Suprapubic skin (tissue), 4 donors: ENCODE results near the gene CHST1. TPM values are rescaled to one million over a fixed set of nuclear protein-coding genes. Genes with fewer than 3 reads are reported as not detected.

ENCODE experiments used
- DNase-seq, 2 donors: peaks; one replicate each; pipeline ENCODE4 v3.0.0-alpha.2; 2019; ENCODE audit warnings: low spot score in 2 of 2
- H3K27ac ChIP-seq: fragments of 200-600 bp; sonication (generic); one replicate; pipeline ENCODE4 v1.5.1; 2019
- H3K27me3 ChIP-seq: fragments of 200-600 bp; sonication (generic); one replicate; pipeline ENCODE4 v1.5.1; 2019
- H3K36me3 ChIP-seq: fragments of 200-600 bp; sonication (generic); one replicate; pipeline ENCODE4 v1.5.1; 2019
- H3K4me1 ChIP-seq: fragments of 200-600 bp; sonication (generic); one replicate; pipeline ENCODE4 v1.5.1; 2019
- H3K4me3 ChIP-seq: fragments of 200-600 bp; sonication (generic); one replicate; pipeline ENCODE4 v1.5.1; 2019; ENCODE audit warnings: mild to moderate bottlenecking
- H3K9me3 ChIP-seq: fragments of 200-600 bp; sonication (generic); one replicate; pipeline ENCODE4 v1.5.1; 2019
- EP300 ChIP-seq: sonication (generic); formaldehyde crosslinking; IDR thresholded peaks from one replicate; pipeline ENCODE4 v1.6.1; 2017; ENCODE audit warnings: antibody characterized with exemption
- POLR2A ChIP-seq, 2 donors: fragments of 450-650 bp; IDR thresholded peaks; one replicate each; pipeline ENCODE4 v1.6.1; 2017; ENCODE audit warnings: antibody characterized with exemption in 2 of 2, mild to moderate bottlenecking in 2 of 2, moderate library complexity in 2 of 2
- POLR2AphosphoS5 ChIP-seq, 3 donors: sonication (generic); formaldehyde crosslinking; IDR thresholded peaks; one replicate each; pipeline ENCODE4 v1.6.1; 2017; ENCODE audit warnings: antibody characterized with exemption in 3 of 3
- WGBS: methylation state at CpG from one replicate; pipeline ENCODE4 v1.1.5; 2018; 5-methylcytosine and 5-hydroxymethylcytosine counted together
- total RNA-seq, 4 donors: library from RNA; depleted of rRNA; stranded (reverse); fragments of >200 nt; gene quantifications; one replicate each; pipeline ENCODE4 v1.1.0, GENCODE V29; 2016
- TF ChIP-seq, protein P1 (sequence below), 2 donors: fragments of 200-600 bp in 1 of 2; fragments of 450-650 bp in 1 of 2; sonication (generic) in 1 of 2; IDR thresholded peaks; one replicate each; pipeline ENCODE4 v1.5.1; 2016 to 2019; ENCODE audit warnings: antibody characterized with exemption in 2 of 2, mild to moderate bottlenecking in 1 of 2, moderate library complexity in 1 of 2

The CHST1 gene
- total RNA-seq, 4 donors from 2014 or later: 0.38 to 1.1 (median 0.94) TPM; not detected in 1

DNA sequence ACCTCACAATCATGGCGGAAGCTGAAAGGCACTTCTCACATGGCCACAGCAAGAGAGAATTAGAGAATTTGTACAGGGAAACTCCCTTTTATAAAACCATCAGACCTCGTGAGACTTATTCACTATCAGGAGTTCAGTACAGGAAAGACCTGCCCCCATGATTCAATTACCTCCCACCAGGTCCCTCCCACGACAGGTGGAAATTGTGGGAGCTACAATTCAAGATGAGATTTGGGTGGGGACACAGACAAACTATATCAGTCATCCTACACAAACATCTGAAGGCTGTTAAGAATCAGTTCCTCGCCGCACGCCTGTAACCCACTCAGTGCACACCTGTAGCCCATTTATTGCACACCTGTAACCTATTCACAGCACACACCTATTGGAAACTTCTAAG lies 39.8 kb downstream of the CHST1 start:
- Histone ChIP-seq H3K27ac (no peak overlapping the region), H3K4me1 (no peaks in the 10 kb centered on the region), H3K4me3 (no peak overlapping the region), H3K36me3 (no peaks in the 10 kb centered on the region), H3K27me3 (peaks cover 33% of the 10 kb centered on the region), H3K9me3 (no peaks in the 10 kb centered on the region)
- WGBS: 77% methylated on average over 6 of the region's 6 CpGs
- TF ChIP-seq POLR2A (IDR thresholded peaks at IDR 0.05) (no peak), EP300 (no peak), POLR2AphosphoS5 (IDR thresholded peaks at IDR 0.05) (no peak)
- TF ChIP-seq, protein P1, sequence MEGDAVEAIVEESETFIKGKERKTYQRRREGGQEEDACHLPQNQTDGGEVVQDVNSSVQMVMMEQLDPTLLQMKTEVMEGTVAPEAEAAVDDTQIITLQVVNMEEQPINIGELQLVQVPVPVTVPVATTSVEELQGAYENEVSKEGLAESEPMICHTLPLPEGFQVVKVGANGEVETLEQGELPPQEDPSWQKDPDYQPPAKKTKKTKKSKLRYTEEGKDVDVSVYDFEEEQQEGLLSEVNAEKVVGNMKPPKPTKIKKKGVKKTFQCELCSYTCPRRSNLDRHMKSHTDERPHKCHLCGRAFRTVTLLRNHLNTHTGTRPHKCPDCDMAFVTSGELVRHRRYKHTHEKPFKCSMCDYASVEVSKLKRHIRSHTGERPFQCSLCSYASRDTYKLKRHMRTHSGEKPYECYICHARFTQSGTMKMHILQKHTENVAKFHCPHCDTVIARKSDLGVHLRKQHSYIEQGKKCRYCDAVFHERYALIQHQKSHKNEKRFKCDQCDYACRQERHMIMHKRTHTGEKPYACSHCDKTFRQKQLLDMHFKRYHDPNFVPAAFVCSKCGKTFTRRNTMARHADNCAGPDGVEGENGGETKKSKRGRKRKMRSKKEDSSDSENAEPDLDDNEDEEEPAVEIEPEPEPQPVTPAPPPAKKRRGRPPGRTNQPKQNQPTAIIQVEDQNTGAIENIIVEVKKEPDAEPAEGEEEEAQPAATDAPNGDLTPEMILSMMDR (IDR thresholded peaks at IDR 0.05): no peak
- DNase-seq: no peak

DNA sequence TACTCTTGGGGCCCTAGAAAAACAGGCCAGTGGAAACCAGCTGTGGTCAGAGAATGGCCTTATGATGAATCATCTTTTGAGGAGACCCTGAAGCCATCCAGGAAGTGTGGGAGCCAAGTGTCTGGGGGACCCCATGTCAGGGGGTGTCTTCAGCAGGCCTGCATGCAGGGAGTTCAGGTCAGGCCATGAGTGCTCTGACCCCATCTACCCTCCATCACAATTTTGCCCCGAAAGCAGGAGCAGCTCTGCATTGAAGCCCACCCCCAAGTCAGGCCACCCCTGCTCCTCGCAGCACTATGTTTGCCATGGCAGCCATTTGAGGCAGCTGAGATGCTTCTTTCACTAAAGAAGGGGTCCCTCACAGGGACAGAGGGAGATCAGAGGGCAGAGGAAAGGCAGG lies 41.3 kb downstream of the CHST1 start:
- Histone ChIP-seq H3K4me3 (no peak overlapping the region), H3K9me3 (peaks cover 5% of the 10 kb centered on the region), H3K27ac (no peak overlapping the region), H3K27me3 (peaks cover 33% of the 10 kb centered on the region), H3K4me1 (no peaks in the 10 kb centered on the region), H3K36me3 (no peaks in the 10 kb centered on the region)
- TF ChIP-seq EP300 (no peak), POLR2A (IDR thresholded peaks at IDR 0.05) (no peak), POLR2AphosphoS5 (IDR thresholded peaks at IDR 0.05) (no peak)
- TF ChIP-seq, protein P1 (IDR thresholded peaks at IDR 0.05): no peak
- DNase-seq: no peak
- WGBS: 80% methylated on average over 2 of the region's 2 CpGs

DNA sequence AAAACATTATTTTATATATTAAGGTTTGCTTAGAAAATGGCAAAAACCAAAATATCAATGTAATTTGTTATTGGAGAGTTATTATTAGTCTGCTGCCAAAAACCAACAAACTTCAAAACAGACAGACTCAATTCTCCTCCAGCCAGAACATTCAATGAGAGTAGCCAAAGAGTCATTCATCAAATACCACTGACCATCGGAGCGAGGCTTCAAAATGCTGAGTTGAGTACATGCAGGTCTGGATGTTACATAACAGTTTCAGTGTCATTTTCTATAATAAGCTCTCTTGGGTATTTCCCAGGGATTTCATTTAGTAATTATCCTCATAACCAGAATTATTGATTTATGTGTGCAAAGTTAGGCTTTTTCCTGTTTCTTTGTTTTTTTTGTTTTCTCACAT lies 42.6 kb downstream of the CHST1 start:
- Histone ChIP-seq H3K9me3 (peaks cover 5% of the 10 kb centered on the region), H3K4me1 (no peaks in the 10 kb centered on the region), H3K27me3 (peaks cover 27% of the 10 kb centered on the region), H3K36me3 (no peaks in the 10 kb centered on the region), H3K4me3 (no peak overlapping the region), H3K27ac (no peak overlapping the region)
- WGBS: 68% methylated on average over 2 of the region's 2 CpGs
- TF ChIP-seq POLR2AphosphoS5 (IDR thresholded peaks at IDR 0.05): no peak
- DNase-seq: no peak

DNA sequence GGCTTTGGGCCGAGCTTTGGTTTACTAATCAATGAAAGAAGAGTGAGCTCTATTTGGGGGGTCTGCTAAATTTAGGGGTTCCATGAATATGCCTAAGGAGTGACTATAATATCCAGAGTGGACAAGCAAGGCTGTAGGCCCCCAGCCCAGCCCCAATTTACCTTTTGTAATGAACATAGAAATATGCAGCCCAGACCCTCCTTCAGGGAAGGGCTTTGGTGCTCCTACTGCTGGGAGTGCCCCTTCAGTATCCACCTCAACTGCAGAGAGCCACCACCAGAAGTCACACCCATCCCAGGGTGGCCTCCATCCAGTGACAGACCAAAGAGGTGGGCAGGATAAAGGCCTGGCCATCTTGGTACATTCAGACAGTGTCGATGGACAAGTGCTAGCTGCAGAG lies 43.1 kb downstream of the CHST1 start:
- TF ChIP-seq, protein P1 (IDR thresholded peaks at IDR 0.05): no peak
- TF ChIP-seq POLR2A (IDR thresholded peaks at IDR 0.05): no peak
- no peak for TF ChIP-seq POLR2AphosphoS5 (IDR thresholded peaks at IDR 0.05)
- TF ChIP-seq EP300: no peak
- DNase-seq: no peak
- WGBS: 87% methylated on average over 2 of the region's 2 CpGs
- no peaks in the 10 kb centered on the region for H3K4me1 ChIP-seq
- peaks cover 22% of the 10 kb centered on the region for H3K27me3 ChIP-seq
- no peak overlapping the region for H3K4me3 ChIP-seq
- no peak overlapping the region for H3K27ac ChIP-seq
- no peaks in the 10 kb centered on the region for H3K36me3 ChIP-seq
- H3K9me3 ChIP-seq: peaks cover 5% of the 10 kb centered on the region

DNA sequence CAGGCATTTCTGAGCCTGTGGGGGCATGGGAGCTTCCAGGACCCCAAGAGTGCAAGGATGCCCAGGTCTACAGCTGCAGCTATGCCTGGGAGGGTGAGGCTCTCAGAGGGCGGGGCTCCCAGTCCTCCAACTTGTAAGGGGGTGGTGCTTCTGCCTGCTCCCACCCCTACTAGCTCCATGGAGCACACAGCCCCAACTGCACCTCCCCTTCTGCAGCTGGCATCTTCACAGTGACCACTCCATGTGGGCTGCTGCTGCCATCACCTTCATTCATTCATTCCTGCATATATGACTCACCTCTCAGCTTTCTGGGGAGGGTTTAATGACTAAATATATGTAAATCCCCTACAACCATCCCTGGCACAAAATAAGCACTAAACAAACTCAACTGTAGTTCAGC lies 43.8 kb downstream of the CHST1 start:
- 71% methylated on average over 1 of the region's 1 CpG for WGBS

More for the DNA sequence above, 43.8 kb downstream of the CHST1 start:
- Histone ChIP-seq H3K4me1 (no peaks in the 10 kb centered on the region), H3K9me3 (peaks cover 5% of the 10 kb centered on the region), H3K36me3 (no peaks in the 10 kb centered on the region), H3K27me3 (peaks cover 24% of the 10 kb centered on the region), H3K27ac (no peak overlapping the region), H3K4me3 (no peak overlapping the region)
- TF ChIP-seq POLR2AphosphoS5 (IDR thresholded peaks at IDR 0.05) (no peak), EP300 (no peak), POLR2A (IDR thresholded peaks at IDR 0.05) (no peak)
- TF ChIP-seq, protein P1 (IDR thresholded peaks at IDR 0.05): no peak
- DNase-seq: no peak
